Activated CD4-positive, alpha-beta T cell treated with anti-CD3 and anti-CD28 coated beads, Interleukin-2, amount 50 U/mL, for 16 hours (primary cell): ENCODE measurements around the gene PSD2.

ENCODE experiments used
- DNase-seq: peaks from one replicate; pipeline ENCODE4 v3.0.0-alpha.2; 2020

PSD2 gene

DNA sequence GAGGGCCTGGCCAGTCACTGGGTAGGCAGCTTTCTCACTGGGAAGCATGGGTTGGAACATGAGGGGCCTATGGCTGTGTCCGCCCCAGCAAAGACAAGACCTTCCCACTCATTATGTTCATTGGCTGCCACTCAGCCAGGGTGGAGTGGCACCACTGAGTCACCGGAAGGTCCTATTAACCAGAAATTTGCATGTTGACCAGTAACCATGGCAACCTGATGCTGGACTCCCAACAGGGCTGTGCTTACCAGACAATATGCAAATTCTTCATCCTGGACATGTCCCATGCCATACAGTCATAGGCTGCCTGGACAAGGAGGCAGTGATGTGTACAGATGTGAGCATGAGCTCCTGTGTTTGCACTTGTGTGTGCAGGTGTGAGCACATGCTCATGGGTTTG, 66.7 kb downstream of the PSD2 start:
- DNase-seq: no peak

DNA sequence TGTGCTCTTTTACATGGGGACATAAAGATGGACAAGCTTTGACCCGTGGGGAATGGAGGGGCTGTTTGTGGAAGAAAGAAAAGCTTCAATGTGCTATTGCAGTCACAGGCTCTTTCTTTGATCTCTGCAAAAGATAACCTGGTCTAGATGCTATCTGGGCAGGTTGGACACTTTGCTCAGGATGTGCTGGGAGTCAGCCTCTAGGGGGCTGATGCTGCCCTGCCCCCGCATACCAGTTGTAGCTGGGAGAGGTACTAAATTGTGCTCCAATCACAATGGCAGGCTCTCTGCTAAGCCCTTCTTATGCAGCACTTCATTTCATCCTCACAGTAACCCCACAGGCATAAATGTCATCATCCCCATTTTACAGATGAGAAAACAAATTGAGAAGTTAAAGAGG, 67.2 kb downstream of the PSD2 start:
- DNase-seq: no peak

DNA sequence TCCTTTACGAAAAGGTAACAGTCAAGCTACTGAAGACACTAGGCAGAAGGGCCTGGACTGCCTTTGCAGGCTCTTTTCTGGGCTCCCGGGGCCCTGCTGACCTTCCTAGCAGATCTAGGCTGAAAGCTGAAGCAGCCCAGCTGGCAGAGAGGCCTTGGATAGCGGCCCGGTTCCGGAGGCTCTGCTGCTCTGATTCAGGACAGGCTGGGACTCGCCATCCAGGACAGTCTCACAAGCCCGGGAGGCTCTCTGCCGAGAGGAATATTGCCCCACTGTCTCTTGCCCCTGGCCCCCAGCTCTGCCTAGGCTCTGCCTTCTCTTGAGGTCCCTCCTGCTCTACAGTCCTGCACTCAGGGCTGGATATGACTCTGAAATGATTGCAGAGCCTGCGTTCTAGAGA, 67.8 kb downstream of the PSD2 start:
- no peak for DNase-seq

DNA sequence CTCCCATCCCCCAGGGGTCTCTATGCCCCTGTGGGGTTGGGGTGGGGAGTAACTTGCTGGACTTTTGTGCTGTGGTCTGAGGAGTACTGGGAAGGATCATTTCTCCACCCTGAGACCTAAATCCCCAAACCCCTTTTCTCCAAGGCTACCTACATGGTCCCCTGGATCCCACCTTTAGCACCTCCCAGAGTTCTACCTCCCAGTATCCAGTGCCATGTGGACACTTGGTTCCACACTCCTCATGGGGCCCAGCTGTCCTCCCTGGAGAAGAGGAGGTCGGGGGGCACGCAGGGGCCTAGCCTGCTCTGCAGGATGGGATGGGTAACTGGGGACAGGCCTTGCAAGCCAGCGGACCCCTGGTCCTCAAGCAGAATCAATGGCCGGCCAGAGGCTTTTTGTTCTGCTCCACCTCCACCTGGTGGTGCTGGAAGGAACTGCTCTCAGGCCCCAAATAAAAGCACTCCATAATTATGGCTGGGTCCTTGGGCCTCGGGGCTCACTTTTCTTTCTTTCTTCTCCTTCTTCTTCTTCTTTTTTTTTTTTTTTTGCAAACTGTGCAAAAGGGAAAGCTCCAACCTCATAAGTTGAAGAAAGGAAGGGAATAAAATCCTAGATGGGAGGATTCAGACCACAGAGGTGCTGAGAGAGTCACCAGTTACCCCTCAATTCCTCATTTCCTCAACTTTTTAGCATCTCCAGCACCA, 68.4 kb downstream of the PSD2 start:
- peak; percentile 35 for DNase-seq

DNA sequence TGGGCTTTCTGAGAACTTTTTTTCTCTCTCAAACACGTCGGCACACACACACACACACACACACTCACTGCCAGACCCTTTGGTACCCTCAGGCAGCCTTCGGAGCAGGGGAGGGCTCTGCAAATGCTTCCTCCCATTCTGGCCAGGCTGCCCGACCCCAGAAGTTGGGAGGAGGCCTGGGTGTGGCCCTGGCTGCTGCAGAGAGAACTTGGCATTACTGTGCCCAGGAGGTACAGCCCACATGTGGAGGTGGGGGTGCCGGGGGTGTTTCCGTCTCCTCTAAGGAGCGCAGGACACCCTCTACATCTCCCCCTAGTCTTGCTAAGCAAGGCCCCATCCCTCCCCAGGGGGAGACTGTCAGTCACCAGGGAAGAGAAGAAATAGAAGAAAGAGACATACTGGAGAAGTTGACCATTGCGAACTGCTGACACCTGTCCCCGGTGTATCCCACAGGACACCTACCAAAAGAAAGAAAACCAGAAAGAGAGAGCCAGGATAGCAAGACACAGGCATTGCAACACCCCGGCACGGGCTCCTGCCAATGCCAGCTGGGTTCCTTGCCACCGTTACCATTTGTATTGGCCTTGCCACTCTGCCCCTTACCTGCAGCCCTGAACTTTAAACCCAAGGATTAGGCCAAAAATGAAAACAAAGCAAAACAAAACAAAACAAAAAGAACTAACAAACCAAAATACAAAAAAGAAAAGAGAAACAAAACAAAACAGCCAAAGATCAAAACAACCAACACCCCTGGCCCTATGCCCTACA, 69.3 kb downstream of the PSD2 start:
- DNase-seq: no peak

DNA sequence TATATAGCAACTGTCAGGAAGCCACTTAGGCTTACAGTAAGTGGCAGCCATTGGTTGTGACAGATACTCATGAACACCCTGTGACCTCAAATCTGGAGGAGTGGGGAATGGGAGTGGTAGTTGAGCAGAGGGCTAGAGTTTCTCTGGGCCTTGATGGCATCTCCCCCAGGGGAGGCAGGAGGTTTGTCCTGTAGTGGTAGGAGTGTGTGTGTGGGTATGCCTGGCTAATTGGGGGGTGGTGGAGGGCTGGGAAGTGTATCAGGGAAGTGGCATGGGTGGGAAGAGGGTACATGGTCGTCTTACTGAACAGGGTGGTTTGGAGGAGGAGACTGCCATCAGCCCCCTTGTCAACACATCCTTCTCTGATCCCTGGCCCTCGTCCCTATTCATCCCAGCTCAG, 71.5 kb downstream of the PSD2 start:
- DNase-seq: no peak

DNA sequence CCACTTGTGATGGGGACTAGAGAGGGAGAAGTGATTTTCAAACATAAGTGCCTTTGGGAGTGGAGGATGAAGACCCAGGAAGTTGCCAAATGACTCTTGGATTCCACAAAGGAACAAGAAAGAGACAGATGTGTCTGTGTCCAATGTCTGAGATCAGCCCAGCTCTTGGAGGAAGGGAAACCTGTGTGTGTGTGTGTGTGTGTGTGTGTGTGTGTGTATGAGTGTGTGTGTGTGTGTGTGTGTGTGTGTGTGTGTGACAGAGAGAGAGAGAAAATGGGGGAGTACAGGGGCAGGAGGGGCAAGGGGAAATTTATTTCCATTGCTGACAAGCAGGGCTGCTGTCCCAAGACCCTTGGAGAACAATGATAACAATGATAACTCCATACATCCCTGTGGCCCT, 72.0 kb downstream of the PSD2 start:
- DNase-seq: no peak

DNA sequence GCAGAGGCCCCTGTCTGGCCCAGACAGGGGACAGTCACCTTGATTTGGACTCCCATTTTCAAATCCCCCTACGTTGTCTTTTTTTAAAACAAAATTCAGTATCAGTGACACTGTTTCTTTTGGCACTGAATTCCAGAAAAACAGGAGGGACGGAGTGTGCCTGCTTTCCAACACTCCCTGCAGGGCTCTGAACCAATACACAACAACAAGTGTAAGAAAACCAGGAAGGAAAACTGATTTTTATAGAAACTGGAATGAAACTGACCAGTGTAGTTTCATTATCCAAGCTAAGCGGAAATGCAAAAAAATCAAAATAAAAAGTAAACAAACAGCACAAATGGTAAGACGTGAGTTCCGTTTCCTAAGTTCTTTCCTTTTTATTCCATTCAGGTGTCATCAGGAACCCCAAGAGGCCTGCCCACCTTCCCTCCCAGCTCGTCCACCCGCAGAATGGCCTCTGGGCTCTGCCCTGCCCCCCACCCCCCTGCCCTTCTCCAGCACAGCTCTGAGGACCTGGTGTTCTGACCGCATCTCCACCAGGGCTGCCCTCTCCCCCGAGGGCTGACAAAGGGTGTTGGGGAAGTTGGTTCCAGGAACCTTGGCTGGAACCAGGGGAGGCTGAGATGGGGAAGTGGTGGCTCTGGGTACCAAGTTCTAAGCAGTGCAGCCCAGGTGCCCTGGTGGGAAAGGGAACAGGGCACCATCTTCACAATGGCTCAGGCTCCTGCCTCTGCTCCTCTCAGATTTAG, 73.6 kb downstream of the PSD2 start:
- no peak for DNase-seq

DNA sequence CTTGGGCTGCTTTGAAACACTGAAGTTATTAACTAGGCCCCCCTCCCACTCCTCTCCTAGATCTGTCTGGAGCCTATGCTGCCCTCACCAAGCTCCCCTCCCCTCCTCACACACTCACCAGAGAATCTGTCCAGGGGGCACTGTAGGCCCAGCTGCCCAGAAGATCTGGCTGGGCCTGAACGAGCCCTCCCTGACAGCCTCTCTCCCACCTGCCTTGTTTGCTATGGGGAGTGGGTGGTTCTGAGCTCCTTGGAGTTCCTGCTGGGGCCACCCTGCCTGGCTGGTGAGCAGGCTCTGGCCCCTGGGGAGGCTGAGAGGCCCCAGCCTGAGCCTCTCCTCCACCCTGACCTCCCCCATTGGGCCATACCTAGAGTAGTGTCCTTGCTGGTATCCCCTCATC, 75.1 kb downstream of the PSD2 start:
- no peak for DNase-seq

DNA sequence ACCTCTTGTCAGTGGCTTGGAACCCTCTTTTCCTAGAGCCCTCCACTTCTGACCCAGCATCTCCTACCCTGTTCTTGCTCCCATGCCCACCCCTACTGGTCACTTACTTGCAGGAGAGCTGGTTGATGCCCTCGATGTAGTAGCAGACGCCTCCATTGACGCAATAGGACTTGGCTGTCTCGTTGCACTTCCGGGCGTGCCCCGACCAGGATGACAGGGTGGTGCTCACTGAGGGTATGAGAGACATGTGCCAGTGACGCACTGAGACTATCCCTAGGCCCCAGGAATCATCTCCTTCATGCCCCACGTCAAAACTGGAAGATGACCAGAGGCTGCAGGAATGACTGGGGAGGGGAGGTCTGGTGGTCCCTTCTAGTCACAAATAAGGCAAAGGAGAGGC, 76.0 kb downstream of the PSD2 start:
- DNase-seq: no peak

DNA sequence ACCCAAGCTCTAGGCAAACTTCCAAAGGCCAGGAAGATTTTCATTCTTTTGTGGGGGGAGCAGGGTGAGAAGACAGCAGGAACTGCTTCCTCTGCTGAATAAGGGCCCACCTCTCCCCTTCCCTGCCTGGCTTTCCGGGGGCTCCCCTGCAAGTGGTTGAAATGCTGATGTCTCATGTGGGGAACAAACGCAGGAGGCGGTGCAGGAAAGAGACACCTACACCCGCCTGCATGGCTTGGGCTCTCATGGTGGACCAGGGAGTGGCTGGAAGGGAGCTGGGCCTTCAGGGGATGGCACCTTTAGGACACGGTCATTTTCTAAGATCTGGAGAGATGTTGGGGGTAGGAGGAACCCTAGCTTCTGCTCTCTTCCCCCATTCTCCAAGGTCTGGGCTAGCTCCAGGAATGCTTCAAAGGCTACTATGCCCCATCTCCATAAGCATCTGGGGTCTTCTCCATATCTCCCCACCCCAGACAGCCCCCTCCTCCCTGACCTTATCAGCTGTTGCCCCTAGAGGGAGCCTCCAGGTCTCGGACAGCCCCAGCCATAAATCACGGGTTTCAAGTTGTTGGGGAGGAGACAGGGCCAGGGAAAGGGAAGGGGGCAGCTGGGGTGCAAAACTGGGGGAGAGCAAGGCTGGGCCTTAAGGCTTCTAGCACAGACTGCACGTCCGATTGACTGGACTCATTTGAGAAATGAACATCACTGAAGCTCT, 76.6 kb downstream of the PSD2 start:
- DNase-seq: no peak

DNA sequence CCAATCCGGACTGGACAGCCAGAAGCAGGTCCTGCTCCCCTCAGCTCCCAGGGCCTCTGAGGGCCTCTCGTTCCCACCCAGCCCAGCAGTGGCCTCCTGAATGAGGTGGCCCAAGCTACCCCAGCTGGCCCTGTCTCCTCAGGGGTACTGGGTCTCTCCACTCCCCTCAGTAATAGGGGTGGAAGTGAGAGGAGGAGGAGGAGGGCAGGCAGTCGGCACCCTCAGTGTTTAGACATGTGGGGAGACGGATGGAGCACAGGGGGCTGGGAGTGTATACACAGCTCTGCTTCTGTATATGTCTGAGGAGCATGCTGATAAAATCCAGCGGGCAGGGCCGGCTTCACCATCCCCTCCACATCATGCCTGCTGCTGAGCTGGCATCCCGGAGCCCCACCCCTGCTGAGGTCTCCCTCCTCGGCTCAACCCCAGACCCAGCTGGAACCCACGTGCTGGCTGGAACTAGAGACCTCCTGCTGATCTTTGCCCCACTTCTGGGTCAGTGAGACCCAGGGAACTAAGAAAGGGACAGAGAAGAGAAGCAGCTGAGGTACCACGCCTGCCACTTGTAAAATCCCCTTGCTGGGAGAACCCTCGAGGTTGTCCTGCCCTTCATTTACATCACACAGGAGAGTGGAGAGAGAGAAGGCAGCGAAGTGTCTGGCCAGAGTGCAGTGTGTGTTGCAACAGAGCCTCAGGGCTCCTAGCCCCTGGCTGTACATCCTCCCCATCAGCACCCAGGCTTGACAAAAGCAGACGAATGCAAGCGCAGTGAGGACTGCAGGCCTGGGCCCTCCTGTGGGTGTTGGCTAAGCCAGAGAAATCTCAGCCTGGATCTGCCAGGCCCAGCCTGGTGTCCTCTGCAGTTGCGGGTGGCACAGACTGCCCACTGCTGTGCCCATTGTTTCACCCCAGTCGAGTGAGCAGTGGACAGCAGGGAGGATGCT, 77.5 kb downstream of the PSD2 start:
- DNase-seq: no peak

DNA sequence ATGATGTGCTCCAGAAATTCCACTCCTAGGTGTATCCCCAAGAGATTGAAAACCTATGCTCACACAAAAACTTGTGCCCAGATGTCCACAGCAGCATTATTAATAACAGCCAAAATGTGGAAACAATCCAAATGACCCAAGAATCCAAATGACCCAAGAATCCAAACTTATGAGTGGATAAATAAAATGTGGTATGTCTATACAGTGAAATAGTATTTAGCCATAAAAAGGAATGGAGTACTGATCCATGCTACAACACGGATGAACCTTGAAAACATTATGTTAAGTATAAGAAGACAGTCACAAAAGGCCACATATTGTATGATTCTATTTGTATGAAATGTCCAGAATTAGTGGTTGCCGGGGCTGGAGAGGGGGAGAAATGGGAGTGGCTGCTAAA, 80.3 kb downstream of the PSD2 start:
- no peak for DNase-seq

DNA sequence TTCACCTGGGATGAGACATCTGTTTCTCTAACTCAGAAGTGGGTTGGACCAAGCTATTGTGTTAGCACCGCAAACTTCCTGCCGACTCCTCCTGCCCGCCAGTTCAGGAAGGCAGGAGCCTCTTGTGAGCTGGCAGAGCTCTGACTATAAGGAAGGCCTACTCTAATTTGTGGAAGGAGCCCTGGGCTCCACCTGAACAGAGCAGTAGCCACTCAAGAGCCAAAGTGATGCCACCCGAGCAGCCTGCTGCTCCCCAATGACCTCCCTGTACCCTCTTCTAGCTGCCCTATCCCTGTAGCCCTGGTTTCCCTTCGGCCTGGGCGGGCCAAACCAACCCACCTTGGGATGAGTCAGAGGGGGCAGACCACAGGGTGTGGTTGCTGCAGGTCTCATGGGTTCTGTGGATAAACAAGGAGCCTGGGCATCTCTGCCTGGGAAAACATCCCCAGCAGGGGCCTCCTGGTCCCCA, 81.6 kb downstream of the PSD2 start:
- no peak for DNase-seq

DNA sequence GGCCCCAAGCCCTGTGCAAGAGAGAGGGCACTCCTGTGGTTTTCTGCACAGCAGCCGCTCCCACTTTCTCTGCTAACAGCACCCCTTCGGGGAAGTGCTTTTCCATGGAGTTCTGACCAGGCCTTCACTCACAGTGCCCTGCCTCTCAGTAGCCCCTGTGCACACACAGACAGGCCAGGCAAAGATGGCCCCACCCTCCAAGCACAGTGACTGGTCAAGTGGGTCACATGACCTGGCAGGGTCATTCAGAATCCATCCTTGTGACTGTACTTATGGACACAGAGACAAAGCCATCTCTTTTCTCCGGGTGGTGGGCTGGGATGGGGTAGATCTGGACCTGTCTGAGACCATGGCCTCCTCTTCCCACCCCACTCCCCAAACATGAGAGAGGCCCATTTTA, 82.5 kb downstream of the PSD2 start:
- DNase-seq: no peak

DNA sequence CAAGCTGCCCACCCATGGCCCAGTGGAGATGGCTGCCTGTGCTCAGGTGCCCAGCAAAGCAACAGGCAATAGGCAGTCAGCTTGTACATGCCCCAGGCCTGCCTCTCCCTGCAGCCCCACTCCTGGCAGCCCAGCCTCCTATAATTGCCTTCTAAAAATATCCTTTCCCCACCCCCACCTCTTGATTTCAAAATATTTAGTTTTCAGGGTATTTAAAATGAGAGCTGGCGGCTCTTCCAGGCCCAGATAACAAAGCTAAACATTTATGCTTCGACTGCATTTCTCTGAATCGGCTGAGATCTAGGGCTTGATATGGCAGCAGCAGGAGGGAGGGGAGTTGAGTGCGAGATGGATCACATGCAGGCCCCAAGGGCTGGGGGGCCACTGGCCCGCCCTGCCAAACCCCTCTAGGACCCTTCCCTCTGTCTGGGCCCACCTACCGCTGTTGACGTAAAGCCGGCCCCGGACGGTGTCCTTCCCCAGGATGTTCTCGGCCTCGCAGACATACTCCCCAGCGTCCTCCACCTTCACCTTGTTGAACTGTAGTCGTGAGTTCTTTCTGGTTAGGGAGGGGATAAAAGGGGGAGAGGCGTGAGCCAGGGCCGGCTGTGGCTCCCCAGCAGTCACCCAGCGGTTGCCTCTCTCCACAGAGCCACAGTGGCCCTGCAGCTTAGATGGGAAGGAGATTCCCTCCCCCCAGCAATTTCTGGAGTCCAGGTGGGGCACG, 85.0 kb downstream of the PSD2 start:
- no peak for DNase-seq

DNA sequence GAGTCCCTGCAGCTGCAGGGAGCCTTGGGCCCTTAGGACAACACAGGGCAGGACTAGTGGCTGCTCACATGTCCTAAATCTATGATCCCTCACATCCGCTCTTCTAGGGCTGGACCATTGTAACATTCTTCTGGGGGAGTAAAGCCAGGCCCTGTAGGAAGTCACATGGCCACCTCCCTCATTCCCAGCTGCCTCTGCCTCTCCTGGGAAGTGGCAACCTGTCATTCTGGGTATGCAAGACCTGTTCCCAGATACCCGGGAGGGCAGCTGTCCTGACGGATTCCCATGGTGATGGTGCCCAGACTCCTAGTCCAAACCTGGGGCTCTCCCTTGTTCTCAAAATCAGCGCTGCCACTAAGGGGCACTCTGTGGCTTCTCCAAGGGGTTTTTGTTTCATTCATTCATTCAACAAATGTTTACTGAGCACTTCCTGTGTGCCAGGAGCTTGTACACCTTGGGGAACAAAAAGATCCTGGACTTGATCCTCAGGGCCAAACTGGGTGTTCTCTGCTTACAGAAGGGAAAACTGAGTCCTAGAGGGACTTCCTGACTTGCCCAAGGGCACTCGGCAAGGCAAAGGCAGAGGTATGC, 85.6 kb downstream of the PSD2 start:
- no peak for DNase-seq

DNA sequence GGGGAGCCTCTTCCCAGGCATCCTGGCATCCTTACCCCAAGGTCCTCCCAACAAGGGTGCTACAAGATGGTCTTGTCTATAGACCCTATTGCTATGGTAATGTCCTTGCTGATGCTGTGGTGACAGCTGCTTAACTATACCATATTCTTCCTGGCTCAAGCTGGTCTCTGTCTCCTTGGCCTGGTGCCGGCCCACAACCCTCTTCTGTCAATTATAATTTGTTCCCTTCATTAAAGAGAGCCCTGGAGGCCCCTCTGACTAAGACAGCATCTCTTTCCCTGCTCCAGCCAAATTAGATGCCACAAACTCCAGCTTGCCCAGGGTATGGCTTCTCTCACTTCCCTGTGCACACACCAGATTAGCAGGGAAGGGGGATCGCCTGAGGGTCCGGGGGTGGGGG, 86.7 kb downstream of the PSD2 start:
- no peak for DNase-seq

DNA sequence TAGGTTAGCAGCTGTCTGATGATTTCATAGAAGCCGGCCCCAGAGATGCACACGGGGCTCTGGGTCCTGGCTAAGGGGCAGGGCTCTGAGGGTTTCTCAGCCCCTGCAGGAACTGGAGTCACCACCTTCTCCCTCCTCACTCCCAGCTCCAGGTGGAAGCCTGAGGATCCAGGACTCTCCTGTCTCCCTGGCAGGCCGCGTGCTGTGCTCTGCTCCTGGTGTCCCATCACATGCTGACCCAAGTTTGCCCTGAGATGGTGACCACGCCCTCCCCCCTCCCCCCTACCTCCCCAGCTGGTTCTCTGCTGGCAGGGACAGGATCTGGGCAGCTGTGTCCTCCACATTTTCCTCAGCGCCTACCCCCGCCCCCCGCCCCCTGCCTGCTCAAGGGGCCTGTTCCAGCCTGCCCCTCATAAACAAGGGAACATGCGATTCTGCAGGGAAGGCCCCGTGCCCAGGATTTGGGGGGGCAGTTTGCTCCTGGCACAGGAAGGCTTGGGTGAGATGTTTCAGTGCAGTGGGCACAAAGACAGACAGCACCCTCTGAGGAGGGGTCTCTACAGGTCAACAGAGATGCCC, 87.4 kb downstream of the PSD2 start:
- no peak for DNase-seq

DNA sequence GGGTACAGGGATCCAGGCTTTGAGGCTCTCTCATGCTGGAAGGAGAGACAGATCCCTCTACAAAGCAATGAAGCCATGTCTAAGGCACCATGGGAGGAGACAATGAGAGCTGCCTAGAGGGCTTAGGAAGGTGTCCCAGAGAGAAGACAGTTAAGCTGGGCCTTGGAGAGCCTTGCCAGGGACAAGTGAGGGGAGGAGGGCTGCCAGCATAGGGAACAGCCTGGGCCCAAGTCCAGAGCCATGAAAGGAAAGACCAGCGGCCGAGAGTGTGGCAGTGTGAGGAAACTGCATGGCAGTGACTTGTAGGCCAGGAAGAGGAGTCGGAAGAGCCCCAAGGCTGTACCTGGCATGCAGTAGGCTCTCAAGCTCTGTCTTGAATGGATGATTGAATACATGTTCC, 88.5 kb downstream of the PSD2 start:
- no peak for DNase-seq

DNA sequence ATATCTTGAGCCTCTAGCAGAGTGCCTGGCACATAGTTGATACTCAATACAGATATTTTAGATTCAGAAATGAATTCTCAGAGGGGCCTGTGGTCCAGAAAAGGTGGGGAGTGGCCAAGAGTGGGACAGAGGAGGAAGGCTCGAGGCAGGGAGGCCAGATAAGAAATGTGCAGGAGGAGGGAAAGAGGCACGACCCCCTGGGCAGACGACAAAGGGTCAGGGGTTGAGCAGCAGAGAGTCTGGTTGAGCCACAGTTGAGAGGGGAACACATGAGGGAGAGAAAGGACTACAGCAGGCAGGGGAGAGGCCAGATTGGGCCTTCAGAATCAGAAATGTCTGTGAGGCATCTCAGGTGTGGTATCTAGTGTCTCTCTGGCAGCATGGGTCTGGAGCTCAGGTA, 89.1 kb downstream of the PSD2 start:
- no peak for DNase-seq
